CD14-positive monocyte (primary cell): ENCODE results near the gene WDR41. TPM values are rescaled to one million over a fixed set of nuclear protein-coding genes. Genes with fewer than 3 reads are reported as not detected.
"Not testable (repeated sequence)": the region's sequence is repeated elsewhere in the genome, so short reads cannot be mapped to it uniquely, and the experiment has no call there.

Experiments
- DNase-seq, 3 donors: peaks; one replicate each; pipeline ENCODE4 v3.0.0-alpha.2; 2011 to 2022
- H2AFZ ChIP-seq: 2 replicates; pipeline ENCODE4 v1.6.0; 2012; ENCODE audit warnings: mild to moderate bottlenecking, low read depth, low read length, inconsistent platforms; ENCODE audit not compliant: insufficient read depth, poor library complexity, severe bottlenecking
- H3K27ac ChIP-seq, 2 donors: 1 replicate in 1 of 2; 2 replicates in 1 of 2; pipeline ENCODE4 v1.5.1; 2012 to 2013; ENCODE audit warnings: low read length in 2 of 2, control low read depth in 1 of 2, inconsistent platforms in 1 of 2, low read depth in 1 of 2, mild to moderate bottlenecking in 1 of 2
- H3K27me3 ChIP-seq, 2 donors: one replicate each; pipeline versions ENCODE4 v1.6.0 to v1.6.1; 2011 to 2013; ENCODE audit warnings: low read length in 2 of 2; ENCODE audit not compliant: control insufficient read depth in 2 of 2, insufficient read depth in 2 of 2
- H3K36me3 ChIP-seq, 2 donors: replicated peaks in 1 of 2; 1 replicate in 1 of 2; 2 replicates in 1 of 2; pipeline versions ENCODE4 v1.5.1 to v1.6.1; 2012 to 2013; ENCODE audit warnings: low read length in 2 of 2, control low read depth in 1 of 2, inconsistent platforms in 1 of 2, mild to moderate bottlenecking in 1 of 2; ENCODE audit not compliant: insufficient read depth in 2 of 2, control insufficient read depth in 1 of 2
- H3K4me1 ChIP-seq, 2 donors: 1 replicate in 1 of 2; 2 replicates in 1 of 2; pipeline versions ENCODE4 v1.5.1 to v1.6.1; 2012 to 2013; ENCODE audit warnings: low read length in 2 of 2, control low read depth in 1 of 2, inconsistent platforms in 1 of 2, mild to moderate bottlenecking in 1 of 2, moderate library complexity in 1 of 2; ENCODE audit not compliant: insufficient read depth in 2 of 2, control insufficient read depth in 1 of 2
- H3K4me2 ChIP-seq: replicated peaks from 2 replicates; pipeline ENCODE3; 2012; ENCODE audit warnings: low read length, moderate library complexity, mild to moderate bottlenecking; ENCODE audit not compliant: poor library complexity, severe bottlenecking; ENCODE audit errors: extremely low read depth
- H3K4me3 ChIP-seq, 3 experiments: fragments of 200-600 bp in 1 of 3; sonication (generic) in 1 of 3; replicated peaks in 1 of 3; 1 replicate in 2 of 3; 2 replicates in 1 of 3; pipeline ENCODE4 v1.5.1; 2011 to 2013; ENCODE audit warnings: low read length in 3 of 3, mild to moderate bottlenecking in 3 of 3, control low read depth in 2 of 3, low read depth in 2 of 3, inconsistent platforms in 1 of 3, moderate library complexity in 1 of 3
- H3K79me2 ChIP-seq: 2 replicates; pipeline ENCODE4 v1.6.0; 2012; ENCODE audit warnings: mild to moderate bottlenecking, control low read depth, inconsistent platforms, low read length, moderate library complexity; ENCODE audit not compliant: insufficient read depth
- H3K9ac ChIP-seq: 2 replicates; pipeline ENCODE4 v1.6.0; 2017; ENCODE audit warnings: low read length, mild to moderate bottlenecking; ENCODE audit not compliant: insufficient read depth, poor library complexity, severe bottlenecking
- H3K9me3 ChIP-seq, 2 donors: replicated peaks in 1 of 2; 1 replicate in 1 of 2; 2 replicates in 1 of 2; pipeline versions ENCODE4 v1.5.1 to v1.6.1; 2012 to 2013; ENCODE audit warnings: low read length in 2 of 2, control low read depth in 1 of 2; ENCODE audit not compliant: control insufficient read depth in 1 of 2, insufficient read depth in 1 of 2
- H4K20me1 ChIP-seq: 2 replicates; pipeline ENCODE4 v1.6.0; 2012; ENCODE audit warnings: mild to moderate bottlenecking, low read length, control low read depth, moderate library complexity; ENCODE audit not compliant: insufficient read depth
- H3K27ac Mint-ChIP-seq, 7 donors: one replicate each; pipeline ENCODE4 v1.8.0; 2020; ENCODE audit warnings: mild to moderate bottlenecking in 7 of 7, mixed read lengths in 7 of 7, moderate library complexity in 6 of 7, inconsistent platforms in 2 of 7
- H3K27me3 Mint-ChIP-seq, 3 donors: one replicate each; pipeline ENCODE4 v1.8.0; 2021 to 2022; ENCODE audit warnings: low read depth in 3 of 3, mild to moderate bottlenecking in 3 of 3, mixed read lengths in 3 of 3, moderate library complexity in 3 of 3, inconsistent platforms in 1 of 3
- H3K36me3 Mint-ChIP-seq, 2 donors: one replicate each; pipeline ENCODE4 v1.8.0; 2020; ENCODE audit warnings: mixed read lengths in 2 of 2, inconsistent platforms in 1 of 2, mild to moderate bottlenecking in 1 of 2
- H3K4me1 Mint-ChIP-seq: one replicate; pipeline ENCODE4 v1.8.0; 2020; ENCODE audit warnings: mild to moderate bottlenecking, mixed read lengths
- H3K4me3 Mint-ChIP-seq, 2 donors: one replicate each; pipeline ENCODE4 v1.8.0; 2020; ENCODE audit warnings: mild to moderate bottlenecking in 2 of 2, mixed read lengths in 2 of 2, moderate library complexity in 1 of 2
- H3K9me3 Mint-ChIP-seq, 7 donors: one replicate each; pipeline ENCODE4 v1.8.0; 2020 to 2022; ENCODE audit warnings: mixed read lengths in 7 of 7, mild to moderate bottlenecking in 6 of 7, moderate library complexity in 6 of 7, inconsistent platforms in 2 of 7
- CTCF ChIP-seq: fragments of 200-600 bp; IDR thresholded peaks from one replicate; pipeline ENCODE4 v1.8.0; 2022; ENCODE audit warnings: antibody characterized with exemption, mild to moderate bottlenecking
- WGBS: methylation state at CpG from one replicate; pipeline ENCODE4 v1.1.5; 2013; ENCODE audit warnings: missing lambda C conversion rate; ENCODE audit not compliant: insufficient coverage; 5-methylcytosine and 5-hydroxymethylcytosine counted together
- intact Hi-C, 2 donors: fragments of 100-400 bp; cut with micrococcal nuclease; formaldehyde crosslinking; loops; one replicate each; pipeline versions ENCODE4 v1.15.0 to v1.15.1; 2023
- polyA plus RNA-seq, 3 donors: library from polyadenylated mRNA; depleted of rRNA in 1 of 3; unstranded in 2 of 3; stranded (reverse) in 1 of 3; fragments of 300-500 nt in 2 of 3; fragments of >200 nt in 1 of 3; fragmentation: Illumina TruSeq in 2 of 3; gene quantifications; 1 replicate in 2 of 3; 2 replicates in 1 of 3; pipeline ENCODE4 v1.2.3, GENCODE V29; 2012 to 2021

WDR41 gene
- polyA plus RNA-seq, 3 donors = 19.6 to 64.0 (median 47.5) TPM

- H3K27me3 Mint-ChIP-seq = no peaks in the 10 kb centered on the region
- no peak for DNase-seq
- Histone ChIP-seq H3K27me3 (no peaks in the 10 kb centered on the region), H3K36me3 (peaks cover 5 to 6% of the 10 kb centered on the region in 2 donors), H3K4me1 (peaks cover 12 to 13% of the 10 kb centered on the region in 2 donors), H3K4me2 (peak overlapping the region; percentile 80), H2AFZ (peak overlapping the region; percentile 94), H3K79me2 (peaks cover 43% of the 10 kb centered on the region), H3K4me3 (peak overlapping the region in 1 of 3 experiments; percentile 95), H3K9me3 (no peaks in the 10 kb centered on the region), H3K27ac (peak overlapping the region in 1 of 2 donors; percentile 95), H4K20me1 (no peaks in the 10 kb centered on the region), H3K9ac (peak overlapping the region; percentile 96)
- intact Hi-C loops = loop anchor here (5.0 to 10.0 kb wide), 3 partner anchors 348 to 628 kb away; no protein-coding TSS in a partner anchor
- no peaks in the 10 kb centered on the region for H3K9me3 Mint-ChIP-seq
- peak; percentile 46 for TF ChIP-seq CTCF
- H3K4me3 Mint-ChIP-seq = peak overlapping the region; percentile 67 to 98
- H3K27ac Mint-ChIP-seq = peak overlapping the region in 2 of 7 donors; percentile 78 to 80
- WGBS = 17% methylated on average over 1 of the region's 4 CpGs
- peaks cover 4 to 6% of the 10 kb centered on the region in 2 donors for H3K36me3 Mint-ChIP-seq
- peaks cover 26% of the 10 kb centered on the region for H3K4me1 Mint-ChIP-seq
Observed at GRCh38 chr5:77492653-77493000, 511 bp upstream of the WDR41 start.

DNA sequence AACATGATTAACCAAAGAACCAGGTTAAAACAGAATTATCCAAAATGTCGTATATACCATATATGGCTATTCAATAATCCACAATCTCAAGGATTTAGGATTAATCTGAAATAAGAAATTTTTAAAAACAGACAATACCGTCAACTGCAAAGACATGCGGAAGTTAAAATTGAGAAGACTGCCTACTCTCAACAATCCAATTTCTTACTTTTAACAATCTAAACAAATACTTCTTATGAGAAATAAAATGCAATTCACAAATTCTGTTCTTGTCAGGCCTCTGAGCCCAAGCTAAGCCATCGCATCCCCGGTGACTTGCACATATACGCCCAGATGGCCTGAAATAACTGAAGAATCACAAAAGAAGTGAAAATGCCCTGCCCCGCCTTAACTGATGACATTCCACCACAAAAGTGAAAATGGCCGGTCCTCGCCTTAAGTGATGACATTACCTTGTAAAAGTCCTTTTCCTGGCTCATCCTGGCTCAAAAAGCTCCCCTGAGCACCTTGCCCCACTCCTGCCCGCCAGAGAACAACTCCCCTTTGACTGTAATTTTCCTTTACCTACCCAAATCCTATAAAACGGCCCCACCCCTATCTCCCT, 1.3 kb downstream of the WDR41 start:
- Mint-ChIP-seq H3K27ac (peak overlapping the region; percentile 86 to 98 (median 92)), H3K4me3 (peak overlapping the region; percentile 98 to 99), H3K36me3 (peaks cover 14 to 15% of the 10 kb centered on the region in 2 donors), H3K4me1 (peaks cover 26% of the 10 kb centered on the region)
- H3K27me3 ChIP-seq, H3K9me3 ChIP-seq, H3K9me3 Mint-ChIP-seq, H3K27me3 Mint-ChIP-seq, H4K20me1 ChIP-seq: not testable (repeated sequence)
- H3K27ac ChIP-seq = peak overlapping the region; percentile 54 to 95
- H2AFZ ChIP-seq = peak overlapping the region; percentile 94
- H3K4me2 ChIP-seq = peak overlapping the region; percentile 80
- intact Hi-C loops = loop anchor here (5.0 to 10.0 kb wide), 3 partner anchors 346 to 626 kb away; no protein-coding TSS in a partner anchor
- peak overlapping the region; percentile 87 to 95 (median 90) for H3K4me3 ChIP-seq
- peak in 1 of 3 donors; percentile 8 for DNase-seq
- WGBS = 2% methylated on average over 7 of the region's 11 CpGs
- H3K79me2 ChIP-seq = peaks cover 50% of the 10 kb centered on the region
- H3K4me1 ChIP-seq = peaks cover 12 to 13% of the 10 kb centered on the region in 2 donors
- H3K9ac ChIP-seq = peak overlapping the region; percentile 96
- H3K36me3 ChIP-seq = peaks cover 5 to 24% of the 10 kb centered on the region in 2 donors
